Esophagus squamous epithelium (tissue), 4 donors: ENCODE data around the gene RALBP1.

Experiments used
- CTCF ChIP-seq, 6 experiments: fragments of 450-650 bp in 4 of 6; fragments of 200-600 bp in 2 of 6; sonication (generic) in 2 of 6; IDR thresholded peaks; one replicate each; pipeline ENCODE4 v1.5.1; 2016 to 2019; ENCODE audit warnings: antibody characterized with exemption in 6 of 6, mild to moderate bottlenecking in 4 of 6, moderate library complexity in 4 of 6
- POLR2A ChIP-seq, 4 donors: fragments of 450-650 bp; IDR thresholded peaks; one replicate each; pipeline ENCODE4 v1.6.1; 2017; ENCODE audit warnings: antibody characterized with exemption in 4 of 4, mild to moderate bottlenecking in 4 of 4, moderate library complexity in 3 of 4

- peak in 4 of 6 experiments; percentile 13 to 23 (median 16) for TF ChIP-seq CTCF (IDR thresholded peaks at IDR 0.05)
- TF ChIP-seq POLR2A (IDR thresholded peaks at IDR 0.05), result peak in 3 of 4 donors; percentile 69 to 92 (median 78)
These were observed at the start of gene RALBP1 for GRCh38 chr18:9474983-9475642.
